GM12873 (cell line): ENCODE results near the gene FOS.
A peak's percentile ranks its signal among the peaks of the same experiment; 100 is the strongest.

Experiments used
- TF ChIP-seq, protein P1 (sequence below): IDR thresholded peaks from 2 replicates; pipeline ENCODE4 v1.5.1; 2012; ENCODE audit warnings: low read depth, mild to moderate bottlenecking, moderate library complexity, low read length, control low read depth; ENCODE audit not compliant: insufficient read depth; ENCODE audit errors: missing control alignments

FOS gene

DNA sequence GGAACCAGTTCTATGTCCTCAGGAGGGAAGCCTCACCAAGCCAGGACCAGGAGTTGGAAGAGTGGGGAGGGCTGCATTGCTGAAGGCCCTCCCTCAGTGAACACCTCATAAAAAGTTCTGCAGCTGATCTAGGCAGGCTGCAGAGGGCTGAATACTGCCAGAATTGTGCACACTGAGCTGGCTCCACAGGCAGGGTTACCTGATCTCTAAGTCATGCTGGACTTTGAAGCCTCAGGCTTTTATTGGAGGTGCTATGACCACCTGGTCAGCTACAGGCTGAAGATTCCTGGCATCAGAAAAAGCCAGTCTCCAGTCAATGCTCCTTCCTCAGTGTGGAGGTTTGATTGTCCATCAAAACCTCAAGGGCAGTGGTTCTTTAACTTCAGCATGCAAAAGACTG lies 39.7 kb downstream of the FOS start:
- TF ChIP-seq, protein P1, sequence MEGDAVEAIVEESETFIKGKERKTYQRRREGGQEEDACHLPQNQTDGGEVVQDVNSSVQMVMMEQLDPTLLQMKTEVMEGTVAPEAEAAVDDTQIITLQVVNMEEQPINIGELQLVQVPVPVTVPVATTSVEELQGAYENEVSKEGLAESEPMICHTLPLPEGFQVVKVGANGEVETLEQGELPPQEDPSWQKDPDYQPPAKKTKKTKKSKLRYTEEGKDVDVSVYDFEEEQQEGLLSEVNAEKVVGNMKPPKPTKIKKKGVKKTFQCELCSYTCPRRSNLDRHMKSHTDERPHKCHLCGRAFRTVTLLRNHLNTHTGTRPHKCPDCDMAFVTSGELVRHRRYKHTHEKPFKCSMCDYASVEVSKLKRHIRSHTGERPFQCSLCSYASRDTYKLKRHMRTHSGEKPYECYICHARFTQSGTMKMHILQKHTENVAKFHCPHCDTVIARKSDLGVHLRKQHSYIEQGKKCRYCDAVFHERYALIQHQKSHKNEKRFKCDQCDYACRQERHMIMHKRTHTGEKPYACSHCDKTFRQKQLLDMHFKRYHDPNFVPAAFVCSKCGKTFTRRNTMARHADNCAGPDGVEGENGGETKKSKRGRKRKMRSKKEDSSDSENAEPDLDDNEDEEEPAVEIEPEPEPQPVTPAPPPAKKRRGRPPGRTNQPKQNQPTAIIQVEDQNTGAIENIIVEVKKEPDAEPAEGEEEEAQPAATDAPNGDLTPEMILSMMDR: no peak

DNA sequence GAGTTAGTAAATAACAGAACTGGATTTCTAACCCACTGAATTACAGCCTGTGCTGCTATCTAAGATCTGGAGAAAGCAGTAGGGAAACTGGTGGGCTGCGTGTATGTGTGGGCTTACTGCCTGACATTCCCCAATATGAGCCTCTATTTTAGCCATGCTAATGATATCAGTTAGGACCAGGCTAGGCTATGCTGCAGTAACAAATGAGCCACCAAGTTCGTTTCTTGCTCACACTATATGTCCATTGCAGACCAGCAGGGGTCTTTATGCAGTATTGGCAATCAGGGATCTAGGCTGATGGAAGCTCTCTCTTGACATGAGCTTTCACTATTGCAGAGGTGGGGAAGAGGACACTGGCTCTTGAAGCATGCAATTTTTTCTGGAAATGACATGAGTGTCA lies 40.4 kb downstream of the FOS start:
- TF ChIP-seq, protein P1: peak; percentile 2

DNA sequence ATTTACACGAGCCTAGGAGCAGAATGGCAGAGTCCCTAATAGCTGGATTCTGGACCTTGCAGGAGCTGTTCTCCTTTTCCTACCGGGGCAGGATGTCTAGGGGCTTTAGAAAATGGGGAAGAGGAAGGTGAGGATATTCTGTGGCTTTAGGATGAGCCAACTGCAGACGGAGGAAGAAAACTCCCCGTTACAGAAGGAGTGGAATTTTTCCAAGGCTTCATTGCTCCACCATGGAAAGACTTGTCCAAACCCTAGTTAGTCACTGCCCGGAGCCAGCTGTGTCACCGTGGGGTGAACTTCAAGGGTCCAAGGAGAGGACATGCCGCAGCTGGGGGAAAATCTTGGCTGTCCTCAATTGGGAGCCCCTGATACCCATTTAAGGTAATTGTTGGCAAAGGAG lies 41.6 kb downstream of the FOS start:
- TF ChIP-seq, protein P1: no peak

DNA sequence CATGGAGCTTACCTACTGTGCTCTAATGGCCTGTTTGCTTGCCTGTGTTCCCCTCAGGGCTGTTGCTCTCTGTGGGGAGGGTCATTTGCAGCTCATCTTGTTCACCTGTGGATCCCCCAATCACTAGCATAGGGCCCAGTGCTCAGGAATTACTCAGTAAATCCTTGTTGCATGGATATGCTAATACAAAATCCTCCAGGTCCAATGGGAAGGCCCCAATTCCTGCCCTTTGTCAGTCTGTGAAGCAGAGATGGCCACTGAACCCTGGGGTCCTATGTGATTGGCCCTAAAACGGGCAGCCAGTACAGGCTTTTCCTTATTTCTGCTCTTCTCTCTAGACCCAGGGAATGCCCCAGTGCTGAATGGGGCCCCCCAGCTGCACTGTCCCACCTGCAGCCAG lies 44.1 kb downstream of the FOS start:
- TF ChIP-seq, protein P1: no peak

DNA sequence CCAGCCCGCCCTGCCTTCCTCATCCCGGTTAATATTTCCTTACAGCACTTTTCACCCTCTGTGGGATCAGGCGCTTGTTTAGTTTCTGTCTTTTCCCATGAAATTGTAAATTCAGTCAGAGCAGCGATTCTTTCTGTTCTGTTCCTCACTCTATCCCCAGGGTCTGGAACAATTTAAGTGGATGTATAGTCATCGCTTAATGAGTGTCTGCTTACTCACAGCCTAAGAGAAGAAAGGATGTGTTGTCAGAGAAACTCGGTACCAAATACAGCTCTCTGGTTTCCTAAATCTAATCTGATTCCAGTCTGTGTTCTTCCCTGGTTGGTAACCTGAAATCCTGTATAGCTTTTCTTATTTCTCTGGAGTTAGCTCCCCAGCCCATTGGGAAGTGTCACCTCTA lies 44.9 kb downstream of the FOS start:
- TF ChIP-seq, protein P1: no peak

DNA sequence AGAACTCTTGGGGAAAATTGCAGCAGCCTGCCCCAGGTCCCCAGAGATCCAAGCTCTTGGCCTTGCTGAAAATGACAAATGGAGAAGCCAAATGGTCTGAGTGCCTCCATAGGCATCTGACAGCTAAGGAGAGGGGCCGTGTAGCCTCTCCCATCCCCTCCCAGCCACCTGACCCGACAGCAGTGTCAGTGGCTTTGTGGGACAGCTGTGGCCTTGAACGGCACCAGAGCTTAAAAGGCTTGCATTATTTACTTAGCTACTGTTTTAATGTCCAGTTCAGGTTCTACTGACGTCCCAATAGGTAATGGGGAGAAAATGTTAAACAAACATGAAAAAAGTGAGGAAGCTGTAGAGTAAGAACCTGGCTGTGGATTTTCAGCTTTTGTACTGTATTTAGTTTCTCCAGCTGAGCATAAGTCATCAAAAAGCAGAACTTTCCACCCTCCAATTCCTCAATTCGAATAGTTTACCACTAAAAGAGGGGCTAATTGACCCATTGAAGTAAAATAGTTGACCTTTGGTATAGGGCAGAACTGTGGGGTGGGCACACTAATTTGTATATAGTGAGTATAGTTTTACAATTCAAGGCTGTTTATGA lies 50.0 kb downstream of the FOS start:
- TF ChIP-seq, protein P1: no peak

DNA sequence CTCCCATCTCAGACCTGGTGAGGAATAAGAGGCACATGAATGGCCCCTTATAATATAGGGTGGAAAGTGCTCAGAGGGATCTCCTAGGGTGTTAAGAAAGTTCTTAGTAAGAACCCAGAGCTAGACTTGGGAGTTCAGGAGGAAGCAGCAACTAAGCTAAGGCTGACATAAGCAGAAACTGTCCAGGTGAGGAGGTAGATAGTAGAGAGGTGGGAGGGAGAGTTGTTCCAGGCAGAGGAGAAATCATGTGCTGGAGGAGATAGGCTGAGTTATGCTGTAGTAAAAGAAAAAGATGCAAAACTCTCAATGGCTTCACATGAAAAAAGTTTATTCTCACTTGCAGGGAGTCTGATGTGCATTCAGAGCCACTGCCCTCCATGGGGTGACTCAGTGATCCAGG lies 50.7 kb downstream of the FOS start:
- TF ChIP-seq, protein P1: no peak
